OCI-LY1 (cell line): Measurements from ENCODE around the gene MAPT.

ENCODE experiments used
- H2AFZ ChIP-seq: fragments of 200-600 bp; sonication (generic), shearing (Covaris generic); 2 replicates; pipeline ENCODE4 v1.6.0; 2014; ENCODE audit warnings: antibody characterized with exemption, mild to moderate bottlenecking, low read length
- H3F3A ChIP-seq: fragments of 200-600 bp; sonication (generic), shearing (Covaris generic); 2 replicates; pipeline ENCODE4 v1.6.0; 2014; ENCODE audit warnings: mild to moderate bottlenecking, antibody characterized with exemption, low read length, moderate library complexity; ENCODE audit not compliant: insufficient read depth
- H3K27ac ChIP-seq: fragments of 200-600 bp; sonication (generic); 2 replicates; pipeline ENCODE4 v1.5.1; 2014; ENCODE audit warnings: low read length, mixed run types, mild to moderate bottlenecking, low read depth; ENCODE audit not compliant: poor library complexity, severe bottlenecking
- H3K27me3 ChIP-seq: fragments of 200-600 bp; sonication (generic); 2 replicates; pipeline ENCODE4 v1.6.0; 2014; ENCODE audit warnings: antibody characterized with exemption, mild to moderate bottlenecking, low read length, moderate library complexity; ENCODE audit not compliant: insufficient read depth
- H3K36me3 ChIP-seq: fragments of 200-600 bp; sonication (generic); 2 replicates; pipeline ENCODE4 v1.6.1; 2014; ENCODE audit warnings: mild to moderate bottlenecking, antibody characterized with exemption, low read length, moderate library complexity, mixed read lengths; ENCODE audit not compliant: insufficient read depth
- H3K4me1 ChIP-seq: fragments of 200-600 bp; sonication (generic); 2 replicates; pipeline ENCODE4 v1.5.1; 2014; ENCODE audit warnings: mild to moderate bottlenecking, low read length, moderate library complexity; ENCODE audit not compliant: insufficient read depth, severe bottlenecking
- H3K4me2 ChIP-seq: fragments of 200-600 bp; sonication (generic), shearing (Covaris generic); 2 replicates; pipeline ENCODE4 v1.6.1; 2014; ENCODE audit warnings: low read length
- H3K4me3 ChIP-seq: fragments of 200-600 bp; sonication (generic); 2 replicates; pipeline ENCODE4 v1.5.1; 2014; ENCODE audit warnings: low read length, low read depth, mild to moderate bottlenecking, mixed read lengths; ENCODE audit not compliant: poor library complexity, severe bottlenecking
- H3K79me2 ChIP-seq: fragments of 200-600 bp; shearing (Covaris generic); 2 replicates; pipeline ENCODE4 v1.6.1; 2016; ENCODE audit warnings: mixed run types, low read length, mixed read lengths; ENCODE audit not compliant: insufficient read depth
- H3K9ac ChIP-seq: fragments of 200-600 bp; sonication (generic), shearing (Covaris generic); 2 replicates; pipeline ENCODE4 v1.6.1; 2014; ENCODE audit warnings: mild to moderate bottlenecking, low read length, mixed read lengths
- H3K9me2 ChIP-seq: fragments of 200-600 bp; sonication (generic), shearing (Covaris generic); 2 replicates; pipeline ENCODE4 v1.6.1; 2014; ENCODE audit warnings: low read depth, mild to moderate bottlenecking, low read length, mixed read lengths
- H3K9me3 ChIP-seq: fragments of 200-600 bp; shearing (Covaris generic); 2 replicates; pipeline ENCODE4 v1.6.1; 2014; ENCODE audit warnings: low read length, mixed read lengths
- H4K20me1 ChIP-seq: fragments of 200-600 bp; sonication (generic), shearing (Covaris generic); 2 replicates; pipeline ENCODE4 v1.6.0; 2016; ENCODE audit warnings: mild to moderate bottlenecking, low read length; ENCODE audit not compliant: insufficient read depth
- CTCF ChIP-seq: fragments of 200-600 bp; sonication (generic), shearing (Covaris generic); IDR thresholded peaks from 2 replicates; pipeline ENCODE4 v1.5.1; 2017; ENCODE audit warnings: mild to moderate bottlenecking, antibody characterized with exemption, low read length, moderate library complexity, mixed read lengths
- EZH2 ChIP-seq: fragments of 200-600 bp; sonication (generic), shearing (Covaris generic); IDR thresholded peaks from 2 replicates; pipeline ENCODE4 v1.8.0; 2017; ENCODE audit warnings: borderline replicate concordance, mixed run types, mild to moderate bottlenecking, antibody characterized with exemption, low read length, moderate library complexity, mixed read lengths

The MAPT gene

GRCh38 chr17:45846223-45846622, 48.1 kb upstream of the MAPT start:
- Histone ChIP-seq H3K9me2 (no peaks in the 10 kb centered on the region), H3K9me3 (no peaks in the 10 kb centered on the region), H3K4me1 (no peaks in the 10 kb centered on the region), H3K9ac (no peak overlapping the region), H3F3A (no peaks in the 10 kb centered on the region), H3K27me3 (no peaks in the 10 kb centered on the region), H3K4me3 (no peak overlapping the region), H3K36me3 (no peaks in the 10 kb centered on the region), H3K27ac (no peak overlapping the region), H3K4me2 (no peak overlapping the region), H3K79me2 (no peaks in the 10 kb centered on the region), H2AFZ (no peak overlapping the region), H4K20me1 (no peaks in the 10 kb centered on the region)
- TF ChIP-seq CTCF, result no peak
- TF ChIP-seq EZH2, result no peak

- H3K36me3 ChIP-seq, result no peaks in the 10 kb centered on the region
- no peak overlapping the region for H3K9ac ChIP-seq
- no peaks in the 10 kb centered on the region for H3K4me1 ChIP-seq
- no peaks in the 10 kb centered on the region for H3K9me2 ChIP-seq
- H3K27me3 ChIP-seq, result no peaks in the 10 kb centered on the region
- H4K20me1 ChIP-seq, result no peaks in the 10 kb centered on the region
- no peak for TF ChIP-seq EZH2
- no peak for TF ChIP-seq CTCF
- no peaks in the 10 kb centered on the region for H3F3A ChIP-seq
- H3K4me3 ChIP-seq, result no peak overlapping the region
- no peak overlapping the region for H3K27ac ChIP-seq
- no peaks in the 10 kb centered on the region for H3K79me2 ChIP-seq
- no peak overlapping the region for H2AFZ ChIP-seq
- no peaks in the 10 kb centered on the region for H3K9me3 ChIP-seq
- H3K4me2 ChIP-seq, result no peak overlapping the region
Measured at GRCh38 chr17:45846646-45847045, 47.7 kb upstream of the MAPT start.

GRCh38 chr17:45847101-45847500, 47.3 kb upstream of the MAPT start:
- no peak for TF ChIP-seq EZH2
- TF ChIP-seq CTCF, result no peak
- Histone ChIP-seq H3K9me2 (no peaks in the 10 kb centered on the region), H3K36me3 (no peaks in the 10 kb centered on the region), H3K4me3 (no peak overlapping the region), H3F3A (no peaks in the 10 kb centered on the region), H4K20me1 (no peaks in the 10 kb centered on the region), H3K27ac (no peak overlapping the region), H3K4me2 (no peak overlapping the region), H2AFZ (no peak overlapping the region), H3K9me3 (no peaks in the 10 kb centered on the region), H3K27me3 (no peaks in the 10 kb centered on the region), H3K9ac (no peak overlapping the region), H3K4me1 (no peaks in the 10 kb centered on the region), H3K79me2 (no peaks in the 10 kb centered on the region)
